Body of pancreas (tissue), 4 donors: ENCODE data around the gene BUD31.
"Not testable (repeated sequence)": the region's sequence is repeated elsewhere in the genome, so short reads cannot be mapped to it uniquely, and the experiment has no call there.

ENCODE experiments used
- POLR2A ChIP-seq, 3 donors: fragments of 450-650 bp; IDR thresholded peaks; one replicate each; pipeline ENCODE4 v1.6.1; 2016; ENCODE audit warnings: antibody characterized with exemption in 3 of 3, mild to moderate bottlenecking in 2 of 3
- TF ChIP-seq, protein P1 (sequence below), 7 experiments: fragments of 450-650 bp in 4 of 7; fragments of 200-600 bp in 3 of 7; sonication (generic) in 3 of 7; IDR thresholded peaks; one replicate each; pipeline ENCODE4 v1.5.1; 2016 to 2019; ENCODE audit warnings: antibody characterized with exemption in 7 of 7

GRCh38 chr7:99379693-99380031 lies 29.1 kb upstream of the BUD31 start:
- TF ChIP-seq, protein P1, sequence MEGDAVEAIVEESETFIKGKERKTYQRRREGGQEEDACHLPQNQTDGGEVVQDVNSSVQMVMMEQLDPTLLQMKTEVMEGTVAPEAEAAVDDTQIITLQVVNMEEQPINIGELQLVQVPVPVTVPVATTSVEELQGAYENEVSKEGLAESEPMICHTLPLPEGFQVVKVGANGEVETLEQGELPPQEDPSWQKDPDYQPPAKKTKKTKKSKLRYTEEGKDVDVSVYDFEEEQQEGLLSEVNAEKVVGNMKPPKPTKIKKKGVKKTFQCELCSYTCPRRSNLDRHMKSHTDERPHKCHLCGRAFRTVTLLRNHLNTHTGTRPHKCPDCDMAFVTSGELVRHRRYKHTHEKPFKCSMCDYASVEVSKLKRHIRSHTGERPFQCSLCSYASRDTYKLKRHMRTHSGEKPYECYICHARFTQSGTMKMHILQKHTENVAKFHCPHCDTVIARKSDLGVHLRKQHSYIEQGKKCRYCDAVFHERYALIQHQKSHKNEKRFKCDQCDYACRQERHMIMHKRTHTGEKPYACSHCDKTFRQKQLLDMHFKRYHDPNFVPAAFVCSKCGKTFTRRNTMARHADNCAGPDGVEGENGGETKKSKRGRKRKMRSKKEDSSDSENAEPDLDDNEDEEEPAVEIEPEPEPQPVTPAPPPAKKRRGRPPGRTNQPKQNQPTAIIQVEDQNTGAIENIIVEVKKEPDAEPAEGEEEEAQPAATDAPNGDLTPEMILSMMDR (IDR thresholded peaks at IDR 0.05): not testable (repeated sequence)
- not testable (repeated sequence) for TF ChIP-seq POLR2A (IDR thresholded peaks at IDR 0.05)
